Esophagus squamous epithelium (tissue), 5 donors: ENCODE measurements around the gene PFDN6. TPM values are rescaled to one million over a fixed set of nuclear protein-coding genes. Genes with fewer than 3 reads are reported as not detected.

Experiments
- DNase-seq: peaks from one replicate; lab custom pipeline; 2025; lab: John Stamatoyannopoulos, UW
- H3K27ac ChIP-seq, 4 donors: fragments of 200-600 bp; sonication (generic); one replicate each; pipeline ENCODE4 v1.5.1; 2016 to 2019; ENCODE audit warnings: mild to moderate bottlenecking in 1 of 4
- H3K27me3 ChIP-seq, 4 donors: fragments of 200-600 bp; sonication (generic); 1 replicate in 3 of 4; 2 replicates in 1 of 4; pipeline versions ENCODE4 v1.5.1 to v1.6.0; 2017 to 2021; ENCODE audit warnings: antibody characterized with exemption in 1 of 4
- H3K36me3 ChIP-seq, 3 donors: fragments of 200-600 bp; sonication (generic); one replicate each; pipeline ENCODE4 v1.5.1; 2016 to 2019
- H3K4me1 ChIP-seq, 3 donors: fragments of 200-600 bp; sonication (generic); one replicate each; pipeline ENCODE4 v1.5.1; 2017 to 2019
- H3K4me3 ChIP-seq, 4 donors: fragments of 200-600 bp; sonication (generic); 1 replicate in 3 of 4; 2 replicates in 1 of 4; pipeline ENCODE4 v1.5.1; 2016 to 2019; ENCODE audit warnings: mild to moderate bottlenecking in 2 of 4, moderate library complexity in 1 of 4
- H3K9me3 ChIP-seq, 3 donors: fragments of 200-600 bp; sonication (generic); one replicate each; pipeline ENCODE4 v1.5.1; 2016 to 2019
- CTCF ChIP-seq, 6 experiments: fragments of 450-650 bp in 4 of 6; fragments of 200-600 bp in 2 of 6; sonication (generic) in 2 of 6; IDR thresholded peaks; one replicate each; pipeline ENCODE4 v1.5.1; 2016 to 2019; ENCODE audit warnings: antibody characterized with exemption in 6 of 6, mild to moderate bottlenecking in 4 of 6, moderate library complexity in 4 of 6
- POLR2A ChIP-seq, 4 donors: fragments of 450-650 bp; IDR thresholded peaks; one replicate each; pipeline ENCODE4 v1.6.1; 2017; ENCODE audit warnings: antibody characterized with exemption in 4 of 4, mild to moderate bottlenecking in 4 of 4, moderate library complexity in 3 of 4
- WGBS, 2 donors: methylation state at CpG; one replicate each; pipeline ENCODE4 v1.1.5; 2018; 5-methylcytosine and 5-hydroxymethylcytosine counted together
- intact Hi-C: fragments of 100-400 bp; cut with DNase I; formaldehyde crosslinking; loops from one replicate; pipeline ENCODE4 v1.15.0; 2022
- total RNA-seq, 4 donors: library from RNA; depleted of rRNA; stranded (reverse); fragments of >200 nt; gene quantifications; one replicate each; pipeline ENCODE4 v1.1.0, GENCODE V29; 2016
- donor health status: DM: yes; HTN: yes; CAD: no.

Gene PFDN6
- total RNA-seq, 4 donors from 2014 or later: 28.6 to 71.0 (median 43.5) TPM

DNA sequence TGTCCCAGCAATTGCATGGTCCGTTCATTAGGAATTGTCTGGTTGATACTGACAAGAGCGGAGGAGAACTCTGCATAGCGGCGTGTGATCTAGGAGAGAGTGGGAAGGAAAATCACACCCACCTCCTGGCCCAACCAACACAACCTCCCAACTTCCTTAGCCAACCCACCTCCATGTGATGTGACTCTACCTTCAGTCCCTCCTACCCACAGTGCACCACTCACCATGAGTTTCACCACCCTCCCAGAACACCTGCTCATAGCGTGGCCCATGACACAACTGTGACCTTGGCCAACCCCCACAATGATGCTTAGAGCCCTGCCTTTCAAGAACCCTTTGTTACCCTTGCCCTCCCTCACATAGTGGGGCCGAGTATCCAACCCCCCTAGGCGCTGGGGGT is 25.4 kb upstream of the PFDN6 start:
- Histone ChIP-seq H3K27ac (no peak overlapping the region), H3K4me1 (peaks cover 0 to 26% (median 4%) of the 10 kb centered on the region in 3 donors), H3K27me3 (no peaks in the 10 kb centered on the region), H3K4me3 (no peak overlapping the region), H3K9me3 (no peaks in the 10 kb centered on the region), H3K36me3 (peaks cover 10 to 94% (median 38%) of the 10 kb centered on the region in 3 donors)
- no peak for TF ChIP-seq POLR2A (IDR thresholded peaks at IDR 0.05)
- TF ChIP-seq CTCF (IDR thresholded peaks at IDR 0.05): no peak
- DNase-seq: no peak
- intact Hi-C loops: no loop called here
- 81 to 90% methylated on average over 5 of the region's 7 CpGs for WGBS, 2 donors

- 0 to 2% methylated on average over 4 to 7 of the region's 7 CpGs for WGBS, 2 donors
- peaks cover 13 to 66% (median 45%) of the 10 kb centered on the region in 3 donors for H3K4me1 ChIP-seq
- intact Hi-C loops: no loop called here
These were observed 18.3 kb upstream of the PFDN6 start for GRCh38 chr6:33271117-33271467.

DNA sequence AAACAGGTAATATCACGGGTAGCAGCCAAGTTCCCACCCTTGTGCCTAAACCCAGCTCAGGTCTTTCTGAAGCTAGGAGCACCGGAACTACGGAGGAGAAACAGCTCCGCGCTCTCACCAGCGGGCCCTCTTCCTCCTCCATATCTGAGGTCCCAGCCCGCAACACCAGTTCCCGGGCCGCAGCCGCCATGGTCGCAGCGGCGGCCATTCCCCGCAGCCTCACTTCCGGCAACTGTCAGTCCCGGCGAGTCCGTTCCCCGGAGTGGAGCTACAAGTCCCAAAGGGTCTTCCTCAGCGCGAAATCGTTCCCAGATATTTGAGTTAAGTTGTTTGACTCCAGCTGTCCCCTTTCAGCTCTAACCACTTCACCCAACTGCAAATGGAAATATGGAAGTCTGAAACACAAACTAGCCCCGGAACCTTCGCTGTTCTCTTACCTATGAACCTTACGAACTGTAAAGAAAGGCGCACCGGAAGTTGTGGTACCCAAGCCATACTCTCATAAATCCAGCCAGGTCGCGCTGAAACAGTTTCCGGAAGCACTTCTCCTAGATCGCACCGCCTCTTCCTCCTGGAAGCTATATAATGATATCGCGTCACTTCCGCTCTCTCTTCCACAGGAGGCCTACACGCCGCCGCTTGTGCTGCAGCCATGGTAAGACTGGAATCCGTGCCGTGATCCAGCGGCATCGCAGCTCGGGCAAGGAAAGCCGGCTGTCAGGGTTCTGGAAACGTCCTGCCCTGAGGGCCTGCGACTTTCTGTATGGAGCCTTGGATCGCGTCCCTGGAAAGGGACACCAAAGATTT is 17.7 kb upstream of the PFDN6 start, which contains the start of the genes RPS18 and VPS52:
TSS of gene RPS18 (plus strand) at position 608 of the 807 bp plus-strand sequence. CDS start at position 653, 45 bp downstream.
TSS of gene VPS52 (minus strand) at position 409 of the 807 bp plus-strand sequence. CDS start at position 208, 201 bp downstream.
- Histone ChIP-seq H3K36me3 (peaks cover 11 to 66% (median 39%) of the 10 kb centered on the region in 3 donors), H3K27ac (peak within 1 kb of the TSS; percentile 92 to 98 (median 96)), H3K4me1 (peaks cover 19 to 66% (median 51%) of the 10 kb centered on the region in 3 donors), H3K9me3 (no peaks in the 10 kb centered on the region), H3K27me3 (no peaks in the 10 kb centered on the region), H3K4me3 (peak within 1 kb of the TSS; percentile 75 to 91 (median 80))
- TF ChIP-seq CTCF (IDR thresholded peaks at IDR 0.05) (peak in 2 of 6 experiments; percentile 7), POLR2A (IDR thresholded peaks at IDR 0.05) (peak in 3 of 4 donors; percentile 95 to 97 (median 96))
- intact Hi-C loops: no loop called here
- DNase-seq: peak; percentile 90
- WGBS, 2 donors: 1 to 5% methylated on average over 19 to 27 of the region's 48 CpGs

More at GRCh38 chr6:33271117-33271467, 18.3 kb upstream of the PFDN6 start:
- peaks cover 11 to 67% (median 43%) of the 10 kb centered on the region in 3 donors for H3K36me3 ChIP-seq
- TF ChIP-seq CTCF (IDR thresholded peaks at IDR 0.05) (peak in 1 of 6 experiments; percentile 15), POLR2A (IDR thresholded peaks at IDR 0.05) (no peak)
- H3K4me3 ChIP-seq: peak overlapping the region; percentile 75 to 91 (median 80)
- peak overlapping the region; percentile 92 to 98 (median 96) for H3K27ac ChIP-seq
- DNase-seq: no peak
- no peaks in the 10 kb centered on the region for H3K27me3 ChIP-seq
- H3K9me3 ChIP-seq: no peaks in the 10 kb centered on the region

- Histone ChIP-seq H3K9me3 (no peaks in the 10 kb centered on the region), H3K27me3 (no peaks in the 10 kb centered on the region), H3K36me3 (peaks cover 4 to 58% (median 31%) of the 10 kb centered on the region in 3 donors), H3K4me1 (peaks cover 20 to 65% (median 51%) of the 10 kb centered on the region in 3 donors), H3K27ac (peak overlapping the region; percentile 92 to 98 (median 96)), H3K4me3 (peak overlapping the region; percentile 75 to 91 (median 80))
- DNase-seq: no peak
- 5 to 9% methylated on average over 13 to 20 of the region's 22 CpGs for WGBS, 2 donors
- intact Hi-C loops: no loop called here
- no peak for TF ChIP-seq CTCF (IDR thresholded peaks at IDR 0.05)
- no peak for TF ChIP-seq POLR2A (IDR thresholded peaks at IDR 0.05)
These were observed 16.9 kb upstream of the PFDN6 start for GRCh38 chr6:33272275-33273128.
